CD4-positive, alpha-beta T cell treated with Interleukin-10 for 1 hour (primary cell): ENCODE results near the gene CAPN9.
A peak's percentile ranks its signal among the peaks of the same experiment; 100 is the strongest.

Experiments
- DNase-seq: peaks from one replicate; pipeline ENCODE4 v3.0.0-alpha.2; 2020

The CAPN9 gene

DNA sequence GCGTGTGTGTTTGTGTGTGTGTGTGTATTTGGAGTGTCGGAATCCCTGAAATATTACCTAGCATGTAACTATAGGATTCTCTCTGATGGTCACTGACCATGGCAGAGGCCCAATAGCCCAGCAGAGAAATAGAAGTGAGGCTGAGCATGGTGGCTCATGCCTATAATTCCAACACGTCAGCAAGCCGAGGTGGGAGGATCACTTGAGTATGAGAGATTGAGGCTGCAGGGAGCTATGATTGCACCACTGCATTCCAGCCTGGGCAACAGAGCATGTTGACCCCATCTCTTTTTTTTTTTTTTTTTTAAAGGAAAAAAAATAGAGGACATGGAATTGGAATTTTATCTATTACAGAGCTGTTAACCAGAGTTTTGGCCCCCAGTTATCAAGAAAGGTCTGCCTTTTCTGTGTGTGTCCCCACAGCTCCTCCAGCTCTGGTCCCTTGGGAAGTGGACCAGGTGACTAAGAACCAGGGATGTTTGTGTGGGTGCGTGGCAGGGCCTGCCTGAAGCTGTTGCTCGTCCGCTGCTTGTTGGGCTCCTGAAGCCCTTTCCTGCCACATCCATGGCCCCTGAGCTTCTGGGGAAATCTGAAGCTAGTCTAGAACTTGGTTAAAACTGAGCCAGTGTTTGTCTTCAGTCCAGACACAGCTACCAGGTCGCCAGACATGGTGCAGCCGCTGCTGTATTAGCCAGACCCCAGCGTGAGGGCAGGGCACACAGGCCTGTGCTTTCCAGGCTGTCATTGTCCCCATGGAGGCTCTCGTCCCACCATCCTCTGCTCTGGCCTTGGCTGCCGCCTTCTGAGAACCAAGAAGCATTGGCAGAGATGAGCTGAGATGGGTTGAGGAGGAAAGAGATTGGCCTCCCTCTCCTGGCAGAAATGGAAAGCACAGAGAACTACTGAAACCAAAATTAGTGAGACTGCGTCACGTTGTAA lies 25.5 kb downstream of the CAPN9 start:
- no peak for DNase-seq

DNA sequence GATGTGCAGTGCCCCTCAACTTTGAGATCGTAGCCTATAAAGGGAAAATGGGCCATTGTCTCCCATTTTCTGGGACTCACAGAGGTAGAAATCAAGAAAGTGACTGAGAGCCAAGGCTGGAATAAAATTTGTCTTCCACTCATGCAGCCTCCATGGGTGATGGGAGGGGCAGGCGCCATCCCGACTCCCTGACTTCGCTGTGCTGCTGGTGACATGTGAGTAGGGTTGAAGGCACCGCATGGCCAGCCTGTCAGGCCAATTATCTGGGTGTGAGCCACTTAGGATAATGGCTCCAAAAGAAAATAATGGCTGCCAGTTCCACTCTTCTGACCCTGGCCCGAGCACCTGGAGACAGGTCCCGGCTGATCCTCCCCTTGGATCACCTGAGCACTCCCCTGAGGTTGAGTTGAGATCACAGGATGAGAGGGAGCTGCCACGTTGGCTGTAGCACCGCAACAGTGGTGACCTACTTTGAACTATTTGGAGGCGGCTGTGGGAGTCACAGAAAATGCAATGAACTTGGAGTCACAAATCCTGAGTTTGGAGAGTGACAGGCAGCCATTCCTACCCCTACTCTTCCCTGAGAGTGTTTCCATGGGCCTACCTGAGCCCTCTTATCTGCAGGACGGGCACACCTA lies 26.3 kb downstream of the CAPN9 start:
- no peak for DNase-seq

DNA sequence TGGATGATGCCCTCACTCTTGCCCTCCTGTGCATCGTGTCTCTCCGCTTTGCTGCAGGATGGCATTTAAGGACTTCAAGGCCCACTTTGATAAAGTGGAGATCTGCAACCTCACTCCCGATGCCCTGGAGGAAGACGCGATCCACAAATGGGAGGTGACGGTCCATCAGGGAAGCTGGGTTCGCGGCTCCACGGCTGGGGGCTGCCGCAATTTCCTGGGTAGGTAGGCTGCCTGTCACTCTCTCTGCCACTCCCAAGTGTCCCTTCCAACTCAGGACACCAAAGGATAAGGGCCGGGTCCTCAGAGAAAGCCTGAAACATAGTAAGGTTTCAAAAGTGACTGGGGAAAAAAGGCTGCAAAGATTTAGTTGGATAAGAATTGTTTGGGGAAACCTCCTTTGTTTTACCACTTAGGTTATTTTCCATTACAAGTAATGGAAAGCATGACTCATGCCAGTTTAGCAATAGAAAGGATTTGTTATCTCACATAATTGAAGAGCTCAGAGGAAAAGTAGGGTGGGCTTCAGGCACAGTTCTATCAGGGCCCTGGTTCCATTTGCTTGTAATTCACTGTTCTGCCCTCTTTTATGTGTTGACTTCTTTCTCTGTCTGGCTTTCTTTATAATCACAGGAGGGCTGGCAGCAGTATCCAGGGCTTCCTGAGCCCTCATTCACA lies 31.9 kb downstream of the CAPN9 start:
- no peak for DNase-seq

DNA sequence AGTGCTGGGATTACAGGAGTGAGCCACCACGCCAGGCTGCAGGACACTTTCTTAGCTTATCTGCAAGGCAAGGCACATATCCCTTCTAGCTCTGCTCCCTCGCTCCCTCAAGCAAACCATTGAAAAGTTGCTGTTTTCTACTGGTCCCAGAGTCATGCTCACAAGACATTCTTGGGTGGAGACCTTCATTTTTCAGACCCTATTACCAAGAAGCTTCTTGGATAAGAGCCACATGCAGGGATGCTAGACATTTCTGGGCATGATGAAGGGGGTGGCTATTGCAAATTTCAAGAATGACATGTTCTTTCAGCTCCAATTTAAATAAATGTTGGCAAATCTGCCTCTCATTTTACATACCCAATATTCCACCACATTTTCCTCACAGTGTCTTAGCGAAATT lies 33.9 kb downstream of the CAPN9 start:
- no peak for DNase-seq

DNA sequence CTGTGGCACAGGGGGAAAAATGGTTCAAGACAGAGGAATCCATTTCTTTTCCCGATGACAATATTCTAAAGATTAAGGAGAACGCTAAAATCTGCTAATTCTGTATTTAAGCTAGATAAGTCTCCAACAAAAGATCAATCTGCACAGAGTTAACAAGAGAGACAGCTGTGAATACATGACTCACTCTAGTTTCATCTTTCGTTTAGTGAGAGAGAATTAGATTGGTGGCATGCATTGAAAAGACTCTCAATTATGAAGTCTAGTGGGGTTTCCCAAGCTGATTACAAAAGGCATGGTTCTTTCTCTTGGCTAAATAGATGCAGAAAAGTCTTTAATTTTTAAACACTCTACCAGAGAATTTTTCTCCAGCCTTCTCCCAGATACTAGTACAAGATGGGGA lies 34.4 kb downstream of the CAPN9 start:
- no peak for DNase-seq

DNA sequence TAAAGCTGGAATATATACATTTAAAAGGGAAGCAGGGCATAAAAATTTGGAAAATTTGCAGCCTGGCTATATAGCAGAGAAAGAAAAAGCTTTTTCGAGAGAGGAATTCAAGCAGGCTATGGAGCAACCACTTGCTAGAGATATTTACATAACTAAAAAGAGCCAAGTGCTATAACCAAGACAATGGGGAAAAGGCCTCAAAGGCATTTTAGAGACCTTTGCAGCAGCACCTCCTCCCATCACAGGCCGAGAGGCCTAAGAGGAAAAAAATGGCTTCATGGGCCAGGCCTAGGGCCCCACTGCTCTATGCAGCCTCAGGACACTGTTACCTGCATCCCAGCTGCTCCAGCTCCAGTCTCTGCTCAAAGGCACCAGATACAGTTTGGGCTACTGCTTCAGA lies 37.0 kb downstream of the CAPN9 start:
- no peak for DNase-seq

DNA sequence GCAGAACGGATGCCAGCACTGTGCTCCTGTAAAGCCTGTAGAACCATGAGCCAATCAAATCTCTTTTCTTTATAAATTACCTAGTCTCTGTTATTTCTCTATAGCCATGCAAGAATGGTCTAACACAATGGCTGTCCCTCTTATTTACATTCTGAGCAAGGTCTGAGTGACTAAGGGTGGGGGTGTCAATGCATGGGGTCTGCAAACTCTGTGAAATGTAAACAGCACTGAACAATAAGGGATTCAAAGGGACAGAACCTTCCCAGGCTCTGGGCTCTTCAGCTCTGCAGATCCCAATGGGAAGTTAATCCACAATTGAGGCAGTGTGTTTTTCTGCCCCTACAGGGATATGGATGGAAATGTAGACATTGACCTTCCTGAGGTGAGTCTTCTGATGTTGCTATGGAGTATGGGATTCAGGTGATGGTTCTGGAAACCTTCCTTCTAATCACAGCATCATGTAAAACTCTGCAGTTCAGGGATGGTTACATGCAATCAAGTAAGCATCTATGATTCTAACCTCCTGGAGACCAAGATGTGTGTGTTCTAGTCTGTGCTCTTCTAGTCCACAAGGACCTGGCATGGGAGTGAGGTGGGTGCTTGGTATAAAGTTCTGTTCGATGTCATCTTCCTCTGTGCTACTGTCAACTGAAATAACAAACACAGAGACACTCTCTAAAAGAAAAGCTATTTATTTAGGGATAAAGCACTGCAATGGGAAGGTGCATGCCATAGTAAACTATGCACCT lies 38.6 kb downstream of the CAPN9 start:
- DNase-seq: no peak

DNA sequence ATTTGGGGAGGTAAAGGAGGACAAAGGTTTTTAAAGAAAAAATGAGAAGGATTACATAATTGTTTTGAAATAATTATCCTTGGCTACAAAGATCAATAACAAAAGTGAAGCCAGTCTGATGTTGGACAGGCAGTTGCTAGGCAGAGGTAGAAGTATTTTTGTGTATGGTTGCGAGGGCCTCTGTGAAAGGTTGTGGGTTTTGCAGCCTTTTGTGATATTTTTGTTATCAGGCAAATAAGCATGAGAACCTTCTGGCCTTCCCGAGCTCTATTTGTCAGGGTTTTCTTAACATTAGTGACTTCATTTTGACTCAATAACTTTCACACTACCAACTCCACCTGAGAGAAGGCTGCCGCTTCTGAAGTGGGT lies 39.2 kb downstream of the CAPN9 start:
- DNase-seq: no peak

DNA sequence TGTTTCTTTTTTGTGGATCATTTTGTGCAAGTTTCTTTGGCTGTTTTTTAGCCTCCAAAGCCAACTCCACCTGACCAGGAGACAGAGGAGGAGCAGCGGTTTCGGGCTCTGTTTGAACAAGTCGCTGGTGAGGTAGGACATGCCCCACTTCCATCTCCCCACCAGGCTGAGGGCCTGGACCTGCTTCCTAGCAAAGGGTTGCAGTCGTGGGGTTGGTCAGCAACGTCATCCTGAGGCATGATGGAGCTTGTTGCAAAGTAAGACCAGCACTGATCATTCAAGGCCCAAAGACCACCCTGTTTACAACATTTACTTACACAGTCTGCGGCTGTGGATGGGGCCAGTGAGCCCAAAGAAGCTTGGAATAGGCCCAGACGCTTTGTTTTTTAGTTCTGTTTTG lies 40.3 kb downstream of the CAPN9 start:
- no peak for DNase-seq

DNA sequence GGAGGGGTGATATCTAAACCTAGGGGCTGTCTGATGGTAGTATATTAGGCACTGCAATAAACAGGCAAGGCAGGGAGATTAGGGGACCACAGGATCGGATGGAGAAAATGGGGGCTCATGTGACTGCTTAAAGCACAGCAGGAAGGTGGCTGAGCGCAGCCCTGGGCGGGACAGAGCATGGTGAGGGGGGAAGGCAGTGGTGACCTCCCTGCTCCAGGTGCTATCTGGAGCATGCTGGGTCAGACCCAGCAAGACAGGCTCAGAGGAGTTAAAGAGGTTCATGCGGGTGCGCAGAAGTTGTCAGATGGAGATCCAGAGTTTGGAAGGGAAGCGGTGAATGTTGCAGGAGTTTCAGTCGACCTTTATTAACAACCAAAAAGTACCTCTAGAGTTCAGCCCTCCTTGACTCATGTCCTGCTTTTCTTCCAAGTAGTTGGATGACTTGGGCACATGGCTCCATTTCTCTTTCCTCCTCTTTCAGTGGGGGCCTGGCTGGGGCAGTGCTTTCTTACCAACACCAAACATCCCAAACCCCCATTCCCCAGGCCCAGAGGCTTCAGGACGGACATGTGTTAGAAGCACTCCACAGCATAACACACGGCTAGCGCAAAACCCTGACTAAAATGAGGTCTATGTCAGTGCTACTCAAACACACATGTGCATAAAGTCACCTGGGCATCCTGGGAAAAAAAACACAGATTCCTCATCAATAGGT lies 41.5 kb downstream of the CAPN9 start:
- no peak for DNase-seq

DNA sequence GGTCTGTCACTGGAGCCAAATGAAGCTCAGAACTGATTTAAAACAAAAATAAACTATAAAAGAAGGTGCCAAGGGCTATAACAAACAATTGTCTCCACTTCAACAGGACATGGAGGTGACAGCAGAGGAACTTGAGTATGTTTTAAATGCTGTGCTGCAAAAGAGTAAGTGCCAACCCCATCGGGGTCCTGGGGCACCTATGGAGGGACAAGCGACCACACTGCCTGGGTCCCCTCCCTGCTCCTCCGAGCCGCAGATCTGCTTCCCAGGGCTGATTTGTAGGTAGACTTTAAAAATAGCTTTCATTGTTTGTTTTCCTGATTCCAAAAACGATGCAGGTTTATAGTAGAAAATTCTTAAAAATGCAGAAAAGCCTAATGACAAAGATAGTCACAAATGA lies 42.8 kb downstream of the CAPN9 start:
- DNase-seq: no peak

DNA sequence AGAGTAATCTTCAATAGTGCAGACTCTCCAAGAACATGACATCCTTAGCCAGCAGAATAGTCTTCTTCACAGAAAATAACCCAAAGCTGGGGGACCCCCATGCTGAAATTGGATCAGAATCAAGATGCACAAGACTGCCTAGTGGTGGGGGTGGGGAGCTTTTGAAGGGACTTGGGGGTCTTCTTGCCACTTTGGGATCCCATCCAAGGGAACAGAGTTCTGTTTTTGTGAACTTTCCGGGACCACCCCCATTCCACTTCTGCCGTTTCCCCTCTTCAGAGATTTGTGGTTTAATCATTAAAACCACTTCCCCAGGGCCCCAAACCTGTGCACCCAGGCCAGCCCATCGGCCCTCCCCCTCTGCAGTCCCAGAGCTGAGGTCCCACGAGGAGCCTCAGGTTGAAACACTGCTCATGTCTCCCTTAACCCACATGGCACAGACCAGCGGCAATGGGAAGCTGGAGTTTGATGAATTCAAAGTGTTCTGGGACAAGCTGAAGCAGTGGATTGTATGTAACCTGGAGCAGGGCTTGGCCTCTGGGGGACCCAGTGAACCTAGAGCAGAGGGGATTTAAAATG lies 44.9 kb downstream of the CAPN9 start:
- DNase-seq: no peak

DNA sequence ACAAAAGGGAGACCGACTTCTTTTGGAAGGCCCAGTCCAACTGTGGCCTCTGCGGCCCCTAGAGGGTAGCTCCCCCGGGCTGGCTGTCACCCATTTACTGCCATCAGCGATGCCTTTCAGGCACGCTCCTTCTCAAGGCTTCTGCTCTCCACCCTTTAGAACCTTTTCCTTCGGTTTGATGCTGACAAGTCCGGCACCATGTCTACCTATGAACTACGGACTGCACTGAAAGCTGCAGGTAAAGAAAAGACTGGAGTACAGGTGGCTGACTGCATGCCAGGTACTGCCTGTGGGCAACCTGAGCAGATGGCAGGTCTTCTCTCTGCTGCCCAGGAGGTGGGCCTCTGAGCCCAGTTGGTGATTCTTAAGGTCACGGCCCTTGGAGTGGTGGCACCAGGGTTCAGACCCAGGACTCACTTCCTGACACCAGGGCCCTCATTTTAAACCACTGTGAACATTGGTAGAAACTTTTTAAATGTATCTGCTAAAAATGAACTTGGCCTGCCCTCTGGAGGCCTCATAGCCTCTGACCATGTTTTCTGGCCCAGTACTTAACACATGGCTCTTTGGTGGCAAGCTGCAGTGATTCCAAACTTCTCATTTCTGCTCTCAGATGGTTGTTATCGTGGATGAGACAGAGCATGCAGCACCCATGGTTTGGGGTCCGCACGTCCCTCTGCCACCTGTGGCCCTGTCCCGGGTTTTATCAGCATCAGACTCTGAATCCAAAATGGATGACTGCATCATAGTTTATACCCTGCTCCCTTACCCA lies 45.7 kb downstream of the CAPN9 start:
- no peak for DNase-seq

DNA sequence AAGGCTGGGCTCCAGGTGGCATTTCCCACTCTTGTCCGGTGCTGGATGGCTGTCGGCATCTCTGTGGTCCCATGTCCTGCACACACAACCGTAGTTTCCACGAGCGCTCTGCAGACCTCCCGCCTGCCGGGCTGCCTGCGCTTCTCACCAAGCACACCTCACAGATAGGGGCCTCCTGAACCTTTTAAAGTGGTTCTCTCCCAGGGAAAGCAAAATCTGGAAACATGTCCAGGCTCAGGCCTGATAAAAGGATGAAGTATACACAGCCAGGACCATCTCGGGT lies 46.2 kb downstream of the CAPN9 start:
- no peak for DNase-seq

DNA sequence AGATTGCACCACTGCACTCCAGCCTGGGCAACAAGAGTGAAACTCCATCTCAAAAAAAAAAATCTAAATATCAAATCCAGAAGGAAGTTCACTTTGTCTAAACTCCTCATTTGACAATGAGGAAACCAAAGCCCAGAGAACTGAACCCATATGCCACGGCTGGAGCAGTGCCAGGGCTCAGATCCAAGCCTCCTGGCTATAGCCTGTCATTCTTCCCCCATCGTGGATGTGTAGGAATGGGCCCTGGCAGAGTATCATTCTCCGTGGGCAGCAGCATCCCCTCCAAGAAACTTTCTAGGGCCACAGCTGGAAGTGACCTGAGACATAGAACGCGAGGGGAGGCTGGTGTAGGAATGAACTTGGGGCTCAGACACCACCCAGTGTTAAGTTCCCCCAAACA lies 47.2 kb downstream of the CAPN9 start:
- DNase-seq: no peak

DNA sequence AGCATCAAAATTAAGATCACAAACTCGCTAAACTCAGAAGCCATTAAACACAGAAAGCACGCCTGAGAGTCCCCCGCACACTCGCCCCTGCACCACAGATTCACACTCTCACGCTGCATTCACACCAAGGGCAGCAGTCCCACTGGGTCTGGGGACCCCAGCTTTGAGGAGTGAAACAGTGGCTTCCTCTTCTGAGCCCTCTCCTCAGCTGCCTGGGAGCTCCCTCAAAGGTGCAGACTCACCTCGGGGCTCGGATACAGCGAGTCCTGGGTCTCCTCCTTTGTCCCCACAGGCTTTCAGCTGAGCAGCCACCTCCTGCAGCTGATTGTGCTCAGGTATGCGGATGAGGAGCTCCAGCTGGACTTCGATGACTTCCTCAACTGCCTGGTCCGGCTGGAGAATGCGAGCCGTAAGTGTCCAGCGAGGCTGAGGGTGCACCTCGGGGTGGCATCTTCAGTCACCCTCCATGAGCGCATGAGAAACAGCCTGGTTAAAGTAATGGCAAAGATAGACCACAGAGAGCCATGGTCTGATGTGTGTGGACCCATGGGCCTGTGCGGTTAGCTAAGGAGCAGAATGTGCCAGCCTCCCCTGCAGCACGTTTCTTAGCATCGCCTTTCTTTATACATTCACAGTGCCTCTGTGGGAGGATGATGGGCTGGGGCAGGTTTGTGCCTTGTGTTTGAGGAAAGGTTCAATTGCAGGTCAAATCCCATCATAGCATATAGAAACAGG lies 47.9 kb downstream of the CAPN9 start:
- no peak for DNase-seq

DNA sequence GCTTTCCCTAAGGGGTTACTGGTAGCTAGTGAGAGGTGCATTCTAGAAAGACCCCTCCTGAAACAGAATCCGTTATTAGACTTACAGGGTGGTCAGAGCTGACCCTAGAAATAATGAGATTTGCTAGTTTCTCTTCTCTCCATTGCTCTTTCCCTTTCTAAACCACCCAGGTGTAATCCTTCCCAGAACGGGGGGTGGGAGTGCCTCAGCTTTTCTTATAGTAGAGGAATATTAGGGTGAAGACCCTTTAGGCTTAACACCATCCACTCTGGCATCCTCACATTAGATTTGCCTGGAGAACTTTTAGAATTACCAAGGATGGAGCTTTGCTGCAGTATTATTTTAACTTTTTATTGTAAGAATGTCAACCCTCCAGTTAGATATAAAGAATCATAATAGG lies 49.4 kb downstream of the CAPN9 start:
- no peak for DNase-seq

DNA sequence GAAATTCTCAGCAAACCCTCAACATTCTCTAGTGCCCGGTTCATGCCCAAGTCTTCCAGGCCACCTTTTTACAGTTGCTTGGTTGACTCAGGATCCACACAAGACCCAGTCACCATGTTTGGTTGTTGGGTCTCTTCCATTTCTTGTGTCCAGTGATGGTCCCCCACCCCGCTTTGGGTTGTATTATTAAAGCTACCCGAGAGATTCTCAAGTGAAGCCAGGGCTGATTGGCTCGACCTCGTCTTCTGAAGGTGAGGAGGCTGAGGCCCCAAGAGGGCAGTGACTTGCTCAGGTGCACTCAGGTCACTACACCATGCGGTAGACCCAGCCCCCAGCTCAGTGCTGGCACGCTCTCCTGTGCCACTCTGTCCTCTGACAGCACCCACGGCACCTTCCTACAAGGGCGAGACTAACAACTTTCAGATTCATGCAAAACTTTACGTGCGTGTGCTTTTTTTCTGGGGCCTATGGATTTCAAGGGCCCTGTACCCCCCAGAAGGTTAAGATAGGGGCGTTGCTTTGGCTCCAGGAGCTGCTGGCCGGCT lies 50.3 kb downstream of the CAPN9 start:
- DNase-seq: no peak

DNA sequence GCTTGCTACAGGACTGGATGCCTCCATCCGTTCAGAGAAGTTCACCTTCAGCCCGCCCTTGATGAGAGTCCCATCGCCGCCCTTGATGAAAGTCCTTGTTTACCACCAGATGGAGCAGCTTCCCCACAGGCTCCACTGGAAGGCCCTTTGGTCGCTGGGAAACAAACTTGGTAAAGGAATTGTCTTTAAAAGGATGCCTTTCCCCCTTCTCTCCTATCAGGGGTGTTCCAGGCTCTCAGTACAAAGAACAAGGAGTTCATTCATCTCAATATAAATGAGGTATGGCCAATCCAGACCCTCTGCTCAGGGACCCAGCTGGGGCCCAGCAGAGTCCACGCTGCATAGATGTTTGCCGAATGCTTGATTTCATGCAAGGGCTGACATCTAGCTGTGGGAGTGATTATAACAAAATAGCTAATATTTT lies 50.8 kb downstream of the CAPN9 start:
- peak; percentile 6 for DNase-seq

DNA sequence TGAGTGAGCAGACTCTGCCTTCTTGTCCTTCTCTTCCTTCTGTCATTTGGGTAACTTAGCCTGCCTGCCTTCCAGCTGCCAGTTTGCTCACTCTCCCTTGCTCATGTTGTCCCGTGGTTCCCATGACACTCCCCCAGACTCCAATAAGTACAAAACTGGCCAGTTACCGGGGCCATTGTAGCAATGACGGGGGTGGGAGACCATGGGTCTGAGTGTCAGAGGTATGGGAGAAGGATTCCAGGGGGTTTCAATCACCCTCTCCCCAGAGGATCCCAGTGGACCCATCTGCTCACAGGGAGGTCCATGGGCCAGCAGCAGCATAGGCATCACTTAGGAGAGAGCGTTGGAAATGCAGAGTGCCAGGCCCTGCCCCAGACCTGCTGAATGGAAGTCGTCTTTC lies 51.3 kb downstream of the CAPN9 start:
- DNase-seq: no peak
